HG03565 (cell line): ENCODE data around the gene MAPK7.

ENCODE experiments used
- ATAC-seq: cut with Tn5 transposase; IDR thresholded peaks from one replicate; pipeline ENCODE4 v1.9.1; 2021; ENCODE audit warnings: mild to moderate bottlenecking, moderate library complexity; ENCODE audit not compliant: unreplicated experiment

MAPK7 gene

DNA sequence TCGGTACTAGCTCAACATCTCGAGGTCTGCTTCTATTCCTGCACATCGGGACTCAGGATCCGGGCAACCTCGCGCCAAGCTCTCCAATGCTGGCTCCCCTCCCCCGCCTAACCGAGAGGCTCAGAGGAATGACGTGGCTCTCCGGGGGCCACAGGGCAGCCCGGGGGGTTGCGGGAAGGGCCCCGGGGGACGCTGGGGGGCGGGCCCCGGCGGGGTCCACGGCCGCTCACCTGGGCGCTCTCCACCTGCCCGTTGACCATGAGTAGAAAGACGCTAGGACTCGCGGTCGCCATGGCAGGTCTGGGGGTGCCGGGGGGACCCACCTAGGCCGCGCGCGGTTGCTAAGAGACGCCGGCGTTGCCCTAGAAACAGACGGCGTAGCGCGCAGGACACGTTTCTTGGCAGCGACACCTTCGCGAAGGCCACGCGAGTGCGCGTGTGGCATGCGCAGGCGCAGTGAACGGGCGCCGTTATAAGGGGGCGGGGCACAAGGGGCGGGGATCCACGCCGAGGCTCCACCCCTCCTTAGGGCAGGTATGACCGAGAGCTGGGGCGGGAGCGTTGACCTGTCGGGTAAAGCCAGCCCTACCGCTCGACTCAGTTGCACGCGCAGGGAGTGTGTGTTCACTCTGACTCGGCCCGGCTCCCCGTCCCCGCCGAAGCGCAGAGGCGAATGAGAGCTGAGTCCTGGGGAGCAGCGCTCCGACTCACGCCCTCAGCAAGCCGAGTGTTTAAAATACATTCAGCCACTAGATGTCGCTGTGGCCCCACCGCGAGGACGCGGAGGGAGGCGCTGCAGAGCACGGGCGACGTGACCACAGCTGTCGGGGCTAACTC lies 15.8 kb upstream of the MAPK7 start, which contains the start of gene B9D1:
Gene B9D1, minus strand, starts transcription at position 447 of the 837 bp plus-strand sequence. Its CDS starts 154 bp downstream, at position 293.
- peak; percentile 71 for ATAC-seq

- ATAC-seq: no peak
Observed at GRCh38 chr17:19363114-19363438, 15.2 kb upstream of the MAPK7 start.

GRCh38 chr17:19363460-19364035 lies 14.8 kb upstream of the MAPK7 start:
- no peak for ATAC-seq

DNA sequence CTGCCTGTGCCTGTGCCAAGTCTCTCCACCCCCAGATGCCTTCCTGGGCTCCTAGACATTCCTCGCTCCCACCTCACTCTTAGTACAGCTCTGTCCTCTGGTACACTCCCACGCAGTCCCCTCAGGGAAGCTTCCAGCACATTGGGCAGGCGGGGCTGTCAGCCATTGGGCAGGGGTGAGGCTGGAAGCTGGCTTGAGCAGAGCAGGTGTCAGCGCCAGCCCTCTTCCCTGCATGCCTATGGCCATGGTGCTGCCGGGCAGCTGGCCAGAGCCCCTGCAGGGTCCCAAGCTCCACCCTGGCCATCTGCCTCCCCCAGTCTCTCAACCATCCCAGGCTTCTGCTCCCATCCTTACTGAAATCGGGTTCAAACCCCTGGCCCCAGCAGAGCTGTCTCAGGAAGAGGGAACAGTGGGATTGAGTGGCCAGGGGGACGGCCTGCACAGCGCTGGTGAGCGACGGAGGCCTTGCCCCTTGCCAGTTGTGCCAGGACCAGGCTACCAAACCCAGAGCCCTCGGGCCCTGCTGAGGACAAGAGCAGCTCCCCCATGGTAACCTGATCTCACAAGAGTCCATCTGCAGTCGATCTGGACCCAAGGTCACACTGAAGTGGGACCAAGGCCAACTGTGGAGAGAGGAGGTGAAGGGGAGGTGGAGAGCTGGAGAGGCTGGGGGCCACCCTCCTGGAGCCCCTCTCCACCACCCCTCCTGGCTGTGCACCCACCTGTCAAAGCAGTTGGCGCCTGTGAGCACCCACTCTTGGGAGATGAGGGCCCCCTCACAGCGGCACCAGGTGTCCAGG lies 13.4 kb upstream of the MAPK7 start:
- no peak for ATAC-seq

- no peak for ATAC-seq
Observed at GRCh38 chr17:19365499-19365817, 12.8 kb upstream of the MAPK7 start.

- no peak for ATAC-seq
Observed at GRCh38 chr17:19365833-19366636, 12.3 kb upstream of the MAPK7 start.

DNA sequence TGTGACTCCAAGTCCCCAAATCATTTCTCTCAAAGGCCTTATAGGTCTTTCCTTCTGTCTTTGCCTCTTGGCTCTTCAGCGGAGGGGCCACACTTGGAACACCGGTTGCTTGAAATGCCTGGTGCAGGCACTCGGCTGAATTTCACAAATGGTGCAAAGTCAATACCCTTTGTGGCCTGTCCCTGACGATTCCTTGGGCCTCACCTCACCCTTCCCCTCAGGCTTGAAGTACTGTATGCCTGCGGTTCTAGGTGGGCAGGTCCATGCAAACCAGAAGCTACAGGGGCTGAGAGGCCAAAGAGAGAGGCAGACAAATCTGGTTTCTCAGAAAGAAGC lies 11.7 kb upstream of the MAPK7 start:
- ATAC-seq: no peak

- no peak for ATAC-seq
Observed at GRCh38 chr17:19368229-19368628, 10.1 kb upstream of the MAPK7 start.

DNA sequence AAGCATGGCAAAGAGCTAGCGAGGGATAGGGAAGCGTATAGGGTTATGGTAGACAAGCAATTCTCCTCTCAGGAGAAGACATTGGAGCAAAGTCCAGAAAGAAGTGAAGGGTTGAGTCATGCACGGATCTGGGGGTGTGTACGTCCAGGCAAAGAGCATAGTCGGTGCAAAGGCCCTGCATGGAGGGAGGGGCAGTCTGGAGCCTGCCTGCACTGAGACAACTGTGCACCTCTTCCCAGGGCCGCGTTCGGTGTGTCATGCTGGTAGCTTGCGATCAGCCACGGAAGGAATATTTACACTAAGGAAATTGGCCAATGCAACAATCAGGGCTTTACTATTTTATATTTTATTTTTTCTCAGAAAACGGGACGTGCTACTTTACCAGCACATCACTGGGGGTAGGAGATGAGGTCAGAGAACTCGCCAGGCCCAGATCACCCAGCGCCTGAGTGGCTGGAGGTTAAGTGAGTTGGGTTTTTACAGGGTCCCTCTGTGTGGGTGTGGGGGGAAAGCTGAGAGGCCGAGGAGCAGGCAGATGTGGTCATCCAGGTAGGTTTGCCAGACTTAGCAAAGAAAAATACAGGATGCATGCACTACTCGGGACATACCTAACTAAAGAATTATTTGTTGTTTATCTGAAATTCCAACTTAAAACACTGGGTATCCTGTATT lies 9.1 kb upstream of the MAPK7 start:
- no peak for ATAC-seq

- ATAC-seq: no peak
Observed at GRCh38 chr17:19369846-19370492, 8.3 kb upstream of the MAPK7 start.

DNA sequence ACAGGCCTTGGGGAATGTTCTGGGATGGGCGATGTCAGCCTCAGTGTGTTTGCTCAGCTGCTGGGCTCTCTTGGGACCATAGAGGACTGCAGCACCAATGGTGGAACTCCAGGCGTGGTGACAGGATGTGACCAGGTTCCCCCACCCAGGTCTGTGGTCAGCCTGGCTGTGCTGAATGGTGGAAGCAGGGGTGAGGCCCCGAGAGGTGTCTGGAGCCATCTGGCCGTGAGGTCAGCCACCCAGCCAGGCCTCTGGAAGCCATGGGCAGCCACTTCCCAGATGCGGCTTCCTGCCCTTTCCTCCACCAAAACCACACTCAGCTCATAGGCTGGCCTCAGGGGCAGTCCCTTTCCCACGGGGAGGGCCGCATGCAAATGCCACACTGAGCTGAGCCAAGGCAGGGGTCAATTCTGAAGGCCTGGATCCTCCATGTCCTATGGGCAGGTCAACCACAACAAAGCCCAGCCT lies 7.8 kb upstream of the MAPK7 start:
- ATAC-seq: no peak

GRCh38 chr17:19371259-19372010 lies 6.9 kb upstream of the MAPK7 start:
- no peak for ATAC-seq

DNA sequence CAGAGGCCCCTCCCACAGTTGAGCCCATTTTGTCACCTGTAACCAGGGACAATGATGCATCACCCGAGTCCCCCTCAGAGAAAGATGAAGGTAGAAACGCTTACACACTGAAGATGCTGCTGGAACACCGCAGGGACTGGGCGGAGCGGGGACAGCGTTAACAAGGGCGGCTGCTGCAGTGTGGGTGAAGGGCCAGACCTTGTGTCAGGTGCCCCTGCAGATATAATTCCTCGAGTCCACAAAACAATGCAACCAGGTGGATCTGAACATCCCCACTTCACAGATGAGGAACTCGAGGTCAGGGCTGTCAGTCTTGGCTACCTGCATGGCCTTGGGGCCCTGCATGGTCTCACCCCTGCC lies 6.3 kb upstream of the MAPK7 start:
- no peak for ATAC-seq

DNA sequence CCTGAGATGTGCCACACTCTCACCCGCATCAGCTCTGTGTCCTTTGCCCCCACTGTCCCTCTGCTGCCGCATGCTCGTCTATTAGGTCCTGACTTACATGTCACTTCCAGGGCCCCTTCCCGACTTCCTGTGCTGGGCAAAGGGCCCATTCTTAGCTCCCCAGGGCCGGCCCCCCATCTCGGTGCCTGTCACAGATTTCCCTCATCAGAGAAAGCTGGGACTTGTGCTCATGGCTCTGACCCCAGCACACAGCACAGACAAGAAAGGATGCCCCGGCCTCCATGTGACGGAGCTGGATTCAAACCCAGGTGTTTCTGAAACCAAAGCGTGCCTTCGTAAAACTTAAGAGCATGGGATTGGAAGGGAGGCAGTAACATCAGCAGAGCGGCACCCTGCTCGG lies 5.9 kb upstream of the MAPK7 start:
- ATAC-seq: no peak

- no peak for ATAC-seq
Observed at GRCh38 chr17:19372866-19373504, 5.3 kb upstream of the MAPK7 start.

GRCh38 chr17:19374136-19374535 lies 4.2 kb upstream of the MAPK7 start:
- ATAC-seq: no peak

GRCh38 chr17:19375732-19376131 lies 2.6 kb upstream of the MAPK7 start:
- no peak for ATAC-seq

DNA sequence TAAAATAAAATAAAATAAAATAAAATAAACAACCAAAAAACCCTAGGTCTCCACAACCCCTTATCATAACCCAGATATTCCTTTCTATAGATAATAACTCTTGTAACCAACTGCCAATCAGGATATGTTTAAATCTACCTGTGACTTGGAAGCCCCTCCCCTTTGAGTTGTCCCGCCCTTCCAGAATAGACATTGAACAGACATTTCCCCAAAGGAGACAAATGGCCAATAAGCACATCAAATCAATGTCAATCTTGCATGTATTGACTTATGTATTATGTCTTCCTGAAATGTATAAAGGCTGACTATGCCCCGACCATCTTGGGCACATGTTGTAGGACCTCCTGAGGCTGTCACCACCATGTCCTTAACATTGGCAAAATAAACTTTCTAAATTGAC lies 1.5 kb upstream of the MAPK7 start:
- ATAC-seq: no peak
